ENCODE data around the gene UBAP1L.
"Not testable (repeated sequence)": the region's sequence is repeated elsewhere in the genome, so short reads cannot be mapped to it uniquely, and the experiment has no call there.

UBAP1L gene

GRCh38 chr15:65100442-65100841 lies 14.6 kb downstream of the UBAP1L start:
- DNase-seq (ENCODE audit: low read depth in 2 of 2): no peak

- not testable (repeated sequence) for DNase-seq (ENCODE audit: low read depth in 2 of 2)
Measured at GRCh38 chr15:65099801-65100200, 15.2 kb downstream of the UBAP1L start.

GRCh38 chr15:65099336-65099735 lies 15.7 kb downstream of the UBAP1L start:
- no peak for DNase-seq (ENCODE audit: low read depth in 2 of 2)

- DNase-seq (ENCODE audit: low read depth in 2 of 2): no peak
Measured at GRCh38 chr15:65097651-65098263, 17.2 kb downstream of the UBAP1L start.

- no peak for DNase-seq (ENCODE audit: low read depth in 2 of 2)
Measured at GRCh38 chr15:65096481-65097385, 18.3 kb downstream of the UBAP1L start.

- DNase-seq (ENCODE audit: low read depth in 2 of 2): no peak
Measured at GRCh38 chr15:65095747-65096104, 19.3 kb downstream of the UBAP1L start.

- DNase-seq (ENCODE audit: low read depth in 2 of 2): no peak
Measured at GRCh38 chr15:65095011-65095746, 19.8 kb downstream of the UBAP1L start.

- DNase-seq (ENCODE audit: low read depth in 2 of 2): no peak
Measured at GRCh38 chr15:65094294-65094995, 20.6 kb downstream of the UBAP1L start.

GRCh38 chr15:65093793-65094170 lies 21.2 kb downstream of the UBAP1L start:
- not testable (repeated sequence) for DNase-seq (ENCODE audit: low read depth in 2 of 2)

GRCh38 chr15:65092911-65093792 lies 21.8 kb downstream of the UBAP1L start:
- no peak for DNase-seq (ENCODE audit: low read depth in 2 of 2)

GRCh38 chr15:65091946-65092770 lies 22.8 kb downstream of the UBAP1L start:
- no peak for DNase-seq (ENCODE audit: low read depth in 2 of 2)

GRCh38 chr15:65089206-65089824 lies 25.7 kb downstream of the UBAP1L start:
- no peak for DNase-seq (ENCODE audit: low read depth in 2 of 2)

- no peak for DNase-seq (ENCODE audit: low read depth in 2 of 2)
Measured at GRCh38 chr15:65088643-65089021, 26.4 kb downstream of the UBAP1L start.

- no peak for DNase-seq (ENCODE audit: low read depth in 2 of 2)
Measured at GRCh38 chr15:65087873-65088642, 26.9 kb downstream of the UBAP1L start.

GRCh38 chr15:65087411-65087810 lies 27.6 kb downstream of the UBAP1L start:
- DNase-seq (ENCODE audit: low read depth in 2 of 2): no peak

GRCh38 chr15:65086680-65087111 lies 28.3 kb downstream of the UBAP1L start:
- no peak for DNase-seq (ENCODE audit: low read depth in 2 of 2)

GRCh38 chr15:65085990-65086679 lies 28.9 kb downstream of the UBAP1L start:
- no peak for DNase-seq (ENCODE audit: low read depth in 2 of 2)

GRCh38 chr15:65085207-65085753 lies 29.7 kb downstream of the UBAP1L start:
- DNase-seq (ENCODE audit: low read depth in 2 of 2): no peak

All from fibroblast of skin of left quadriceps (primary cell).